ENCODE measurements around the gene OR7A5. TPM values are rescaled to one million over a fixed set of nuclear protein-coding genes. Genes with fewer than 3 reads are reported as not detected.
"Not testable (repeated sequence)": the region's sequence is repeated elsewhere in the genome, so short reads cannot be mapped to it uniquely, and the experiment has no call there.

The OR7A5 gene
- total RNA-seq, 1 donor from 2014 or later, result not detected

DNA sequence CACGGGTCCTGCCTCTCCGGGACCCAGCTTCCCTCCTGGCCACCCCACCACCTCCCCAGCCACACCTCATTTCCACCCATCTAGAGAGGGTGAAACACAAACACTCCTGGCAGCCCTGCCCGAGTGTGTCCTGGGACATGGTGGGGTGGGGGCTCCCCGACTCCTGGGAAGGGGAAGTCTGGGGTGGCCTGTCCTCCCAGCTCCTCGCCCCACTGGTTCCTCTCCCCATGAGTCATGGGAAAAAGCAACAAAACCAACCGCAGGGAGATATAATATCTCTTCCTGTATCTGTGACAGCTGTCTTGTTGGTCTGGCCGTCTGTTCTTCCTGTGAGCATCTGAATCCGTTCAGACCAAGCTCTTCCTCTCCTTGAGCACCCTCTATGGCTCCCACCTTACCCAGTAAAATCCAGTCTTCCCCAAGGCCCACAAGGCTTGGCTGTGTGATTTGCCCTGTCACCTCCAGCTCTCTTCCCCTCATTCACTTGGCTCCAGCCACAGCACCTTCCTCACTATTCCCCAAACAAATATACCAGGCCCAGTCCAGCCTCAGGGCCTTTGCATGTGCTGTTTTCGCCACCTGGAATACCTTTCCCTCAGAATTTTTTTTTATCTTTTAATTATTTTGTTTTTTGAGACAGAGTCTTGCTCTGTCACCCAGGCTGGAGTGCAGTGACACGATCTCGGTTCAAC is 49.7 kb downstream of the OR7A5 start:
- DNase-seq (ENCODE audit: low spot score), result peak; percentile 83

DNA sequence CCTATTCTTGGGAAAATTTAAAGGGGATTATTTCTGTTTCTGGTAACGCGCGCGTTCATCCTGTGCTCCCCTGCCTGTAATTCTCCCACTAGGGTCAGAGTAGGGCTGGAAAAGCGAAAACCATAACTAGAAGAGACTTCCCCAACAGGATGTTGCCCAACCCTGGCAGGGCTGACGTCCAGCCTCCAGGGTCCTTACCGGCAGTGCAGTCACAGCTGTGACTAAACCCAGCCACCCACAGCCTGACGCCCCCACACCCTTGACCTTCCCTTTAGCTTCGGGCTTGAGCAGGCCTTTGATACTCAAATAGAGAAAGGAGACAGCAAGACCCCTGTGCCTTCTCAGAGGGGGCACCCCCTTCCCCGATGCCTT is 50.3 kb downstream of the OR7A5 start:
- peak; percentile 90 for DNase-seq (ENCODE audit: low spot score)

DNA sequence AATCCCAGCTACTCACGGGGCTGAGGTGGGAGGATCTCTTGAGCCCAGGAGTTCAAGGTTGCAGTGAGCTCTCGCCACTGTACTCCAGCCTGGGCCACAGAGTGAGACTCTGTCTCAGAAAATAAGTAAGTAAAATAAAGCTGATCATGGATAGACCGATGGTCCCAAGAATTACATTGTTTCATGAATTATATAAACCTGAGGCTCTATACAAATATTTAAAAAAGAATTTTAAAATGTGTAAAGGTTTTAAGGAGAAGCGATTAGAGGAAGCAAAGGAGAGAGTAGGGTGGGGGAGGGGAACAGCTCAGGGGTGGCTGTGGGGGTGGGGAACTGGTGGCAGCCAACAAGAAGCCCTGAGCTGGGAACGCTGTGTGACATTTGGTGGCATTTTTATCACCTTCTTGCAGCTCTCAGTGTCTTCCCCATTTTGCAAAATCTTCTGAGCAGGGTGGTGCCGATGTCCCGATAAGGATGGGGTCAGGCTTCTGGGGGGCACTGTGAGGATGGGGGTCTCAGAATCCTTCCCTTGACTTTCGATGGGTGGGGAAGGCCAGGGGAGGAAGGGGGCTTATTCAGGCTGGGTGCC is 51.5 kb downstream of the OR7A5 start:
- DNase-seq (ENCODE audit: low spot score), result peak; percentile 55

DNA sequence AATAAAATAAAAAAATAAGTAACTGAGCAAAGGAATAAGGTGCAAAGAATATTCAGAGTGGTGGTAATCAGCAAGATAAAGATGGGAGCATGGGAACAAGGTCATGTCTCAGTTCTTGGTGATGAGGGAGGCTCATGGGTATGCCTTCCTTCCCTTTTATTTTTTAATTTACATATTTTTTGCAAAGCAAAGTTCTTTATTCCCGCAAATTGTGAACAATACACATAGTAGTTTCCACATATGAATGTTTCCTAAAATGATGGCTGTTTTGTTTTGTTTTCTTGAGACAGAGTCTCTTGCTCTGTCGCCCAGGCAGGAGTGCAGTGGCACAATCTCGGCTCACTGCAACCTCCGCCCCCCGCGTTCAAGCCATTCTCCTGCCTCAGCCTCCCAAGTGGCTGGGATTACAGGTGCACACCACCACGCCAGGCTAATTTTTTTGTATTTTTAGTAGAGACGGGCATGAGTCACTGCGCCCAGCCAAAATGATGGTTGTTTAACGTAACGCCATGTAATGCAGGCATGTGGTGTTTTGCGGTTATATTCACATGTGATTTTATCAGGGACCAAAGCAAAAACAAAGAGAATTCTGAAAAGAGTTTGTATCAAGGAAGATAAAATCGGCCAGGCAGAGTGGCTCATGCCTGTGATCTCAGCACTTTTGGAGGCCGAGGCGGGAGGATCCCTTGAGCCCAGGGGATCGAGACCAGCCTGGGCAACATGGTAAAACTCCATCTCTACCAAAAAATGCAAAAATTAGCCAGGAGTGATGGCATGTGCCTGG is 52.2 kb downstream of the OR7A5 start:
- peak; percentile 51 for DNase-seq (ENCODE audit: low spot score)

DNA sequence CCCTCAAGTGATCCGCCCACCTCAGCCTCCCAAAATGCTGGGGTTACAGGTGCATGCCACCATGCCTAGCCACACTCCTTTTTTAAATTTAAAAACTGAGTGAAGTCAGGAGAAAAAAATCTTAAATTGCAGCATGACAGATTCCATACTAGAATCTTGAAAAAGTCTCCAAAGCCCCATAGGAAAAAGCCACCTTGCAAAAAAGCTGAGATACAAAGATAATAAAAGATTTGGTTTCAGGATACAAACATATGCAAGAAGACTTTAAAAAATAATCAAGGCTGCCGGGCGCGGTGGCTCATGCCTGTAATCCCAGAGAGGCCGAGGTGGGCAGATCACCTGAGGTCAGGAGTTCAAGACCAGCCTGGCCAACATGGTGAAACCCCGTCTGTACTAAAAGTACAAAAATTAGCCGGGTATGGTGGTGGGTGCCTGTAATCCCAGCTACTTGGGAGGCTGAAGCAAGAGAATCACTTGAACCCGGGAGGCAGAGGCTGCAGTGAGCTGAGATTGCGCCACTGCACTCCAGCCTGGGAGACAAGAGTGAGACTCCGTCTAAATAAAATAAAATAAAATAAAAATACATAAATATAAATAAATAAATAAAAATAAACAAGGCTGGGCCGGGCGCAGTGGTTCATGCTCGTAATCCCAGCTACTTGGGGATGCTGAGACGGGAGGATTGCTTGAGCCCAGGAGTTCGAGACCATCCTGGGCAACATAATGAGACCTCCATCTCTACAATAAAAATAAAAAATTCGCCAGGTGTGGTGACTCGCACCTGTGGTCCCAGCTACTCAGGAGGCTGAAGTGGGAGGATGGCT is 53.1 kb downstream of the OR7A5 start:
- peak; percentile 53 for DNase-seq (ENCODE audit: low spot score)

DNA sequence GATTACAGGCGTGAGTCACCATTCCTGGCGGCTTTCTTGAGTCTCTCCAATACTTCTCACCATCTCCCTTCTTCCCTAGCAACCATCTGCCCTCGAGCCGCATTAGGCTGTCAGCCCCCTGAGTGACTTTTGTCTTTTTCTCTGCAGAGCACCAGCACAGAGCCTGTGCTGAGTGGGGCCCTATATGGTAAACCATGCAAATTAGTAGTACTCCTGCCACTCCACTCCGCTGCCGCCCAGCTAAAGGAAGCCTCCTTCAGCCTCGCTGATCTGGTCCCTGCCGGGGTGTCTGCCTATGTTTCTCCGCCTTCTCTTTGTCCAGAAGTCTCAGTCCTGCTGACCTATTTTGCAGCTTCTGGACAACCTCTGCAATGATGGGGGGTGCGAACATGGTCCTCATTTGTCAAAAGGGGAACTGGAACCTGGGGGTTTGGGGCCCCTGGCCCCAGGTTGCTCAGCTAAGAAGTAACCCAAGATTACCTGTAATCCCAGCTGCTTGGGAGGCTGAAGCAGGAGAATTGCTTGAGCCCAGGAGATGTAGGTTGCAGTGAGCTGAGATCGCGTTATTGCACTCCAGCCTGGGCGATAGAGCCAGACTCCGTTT is 54.3 kb downstream of the OR7A5 start:
- peak; percentile 22 for DNase-seq (ENCODE audit: low spot score)

DNA sequence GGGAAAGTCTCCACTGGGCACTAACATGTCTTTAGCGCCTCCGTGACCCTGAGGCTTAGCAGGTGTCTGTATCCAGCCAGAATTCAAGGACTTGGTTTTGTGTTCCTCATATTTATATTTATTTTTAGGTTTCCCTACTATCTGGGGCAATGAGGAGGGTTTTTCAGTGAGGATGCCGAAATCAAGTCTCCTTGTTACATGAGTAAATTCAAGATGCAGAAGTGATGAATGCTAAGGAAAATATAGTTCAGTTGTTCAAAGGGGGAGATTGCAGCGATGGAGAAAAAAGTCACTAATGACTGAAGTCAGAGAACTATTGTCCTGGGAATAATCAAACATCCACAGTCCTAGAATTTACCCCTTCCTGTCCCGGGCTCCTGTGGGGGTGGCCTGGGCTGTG is 55.8 kb downstream of the OR7A5 start:
- no peak for DNase-seq (ENCODE audit: low spot score)

DNA sequence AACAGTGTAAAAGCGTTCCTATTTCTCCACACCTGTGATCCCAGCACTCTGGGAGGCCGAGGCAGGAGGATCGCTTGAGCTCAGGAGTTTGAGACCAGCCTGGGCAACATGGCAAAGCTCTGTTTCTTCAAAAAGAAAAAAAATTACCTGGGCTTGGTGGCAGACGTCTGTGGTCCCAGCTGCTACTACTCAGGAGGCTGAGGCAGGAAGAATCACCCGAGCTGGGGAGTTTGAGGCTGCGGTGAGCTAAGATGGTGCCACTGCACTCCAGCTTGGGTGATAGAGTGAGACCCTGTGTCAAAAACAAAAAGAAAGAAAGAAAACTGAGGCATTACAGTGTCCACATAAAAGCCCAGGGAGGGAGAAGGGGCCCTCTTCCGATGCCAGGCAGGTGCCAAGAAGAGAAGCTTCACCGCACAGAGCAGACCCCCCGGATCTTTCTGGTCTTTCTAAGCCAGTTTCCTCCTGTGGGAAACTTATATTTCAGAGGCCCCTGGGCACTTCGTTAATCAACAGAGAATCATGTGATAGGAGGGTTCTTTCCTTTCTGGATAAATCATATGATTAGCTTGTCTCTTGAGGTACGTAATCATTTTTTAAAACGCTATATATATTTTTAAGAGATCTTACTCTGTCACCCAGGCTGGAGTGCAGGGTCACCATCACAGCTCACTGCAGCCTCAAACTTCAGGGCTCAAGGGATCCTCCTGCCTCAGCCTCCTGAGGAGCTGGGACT is 56.7 kb downstream of the OR7A5 start, which contains the start of gene ADGRE2:
TSS of gene ADGRE2 (minus strand) at position 451 of the 736 bp plus-strand sequence. CDS start 1,804 bp downstream, outside the sequence.
- DNase-seq (ENCODE audit: low spot score), result peak; percentile 26

DNA sequence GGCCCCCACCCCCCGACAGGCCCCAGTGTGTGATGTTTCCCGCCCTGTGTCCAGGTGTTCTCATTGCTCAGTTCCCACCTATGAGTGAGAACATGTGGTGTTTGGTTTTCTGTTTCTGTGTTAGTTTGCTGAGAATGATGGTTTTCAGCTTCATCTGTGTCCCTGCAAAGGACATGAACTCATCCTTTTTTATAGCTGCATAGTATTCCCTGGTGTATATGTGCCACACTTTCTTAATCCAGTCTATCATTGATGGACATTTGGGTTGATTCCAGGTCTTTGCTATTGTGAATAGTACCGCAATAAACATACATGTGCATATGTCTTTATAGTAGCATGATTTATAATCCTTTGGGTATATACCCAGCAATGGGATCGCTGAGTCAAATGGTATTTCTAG is 57.3 kb downstream of the OR7A5 start:
- not testable (repeated sequence) for DNase-seq (ENCODE audit: low spot score)

Other genes with a start within 250 kb of the OR7A5 start
- 0.19 TPM for gene ADGRE3, start 160.3 kb downstream of the OR7A5 start, total RNA-seq
- 23.2 TPM for gene ZNF333, start 145.1 kb downstream of the OR7A5 start, total RNA-seq
- gene ADGRE2, start 56.6 kb downstream of the OR7A5 start, total RNA-seq, result 10.9 TPM
- not detected for gene OR7C1, start within 50 bp of the OR7A5 start, total RNA-seq
- gene OR7A10, start 13.7 kb upstream of the OR7A5 start, total RNA-seq, result not detected
- gene OR7A17, start 50.9 kb upstream of the OR7A5 start, total RNA-seq, result not detected
- not detected for gene OR7C2, start 106.3 kb upstream of the OR7A5 start, total RNA-seq
- gene SLC1A6, start 144.7 kb upstream of the OR7A5 start, total RNA-seq, result not detected
- gene CASP14, start 214.3 kb upstream of the OR7A5 start, total RNA-seq, result not detected
- gene OR1I1, start 247.0 kb upstream of the OR7A5 start, total RNA-seq, result not detected